Suprapubic skin (tissue), 4 donors: ENCODE data around the gene PAQR7. TPM values are rescaled to one million over a fixed set of nuclear protein-coding genes. Genes with fewer than 3 reads are reported as not detected.
A peak's percentile ranks its signal among the peaks of the same experiment; 100 is the strongest.
"Not testable (repeated sequence)": the region's sequence is repeated elsewhere in the genome, so short reads cannot be mapped to it uniquely, and the experiment has no call there.

Source experiments
- DNase-seq, 2 donors: peaks; one replicate each; pipeline ENCODE4 v3.0.0-alpha.2; 2019; ENCODE audit warnings: low spot score in 2 of 2
- H3K27ac ChIP-seq: fragments of 200-600 bp; sonication (generic); one replicate; pipeline ENCODE4 v1.5.1; 2019
- H3K27me3 ChIP-seq: fragments of 200-600 bp; sonication (generic); one replicate; pipeline ENCODE4 v1.5.1; 2019
- H3K36me3 ChIP-seq: fragments of 200-600 bp; sonication (generic); one replicate; pipeline ENCODE4 v1.5.1; 2019
- H3K4me1 ChIP-seq: fragments of 200-600 bp; sonication (generic); one replicate; pipeline ENCODE4 v1.5.1; 2019
- H3K4me3 ChIP-seq: fragments of 200-600 bp; sonication (generic); one replicate; pipeline ENCODE4 v1.5.1; 2019; ENCODE audit warnings: mild to moderate bottlenecking
- H3K9me3 ChIP-seq: fragments of 200-600 bp; sonication (generic); one replicate; pipeline ENCODE4 v1.5.1; 2019
- CTCF ChIP-seq, 2 donors: fragments of 200-600 bp in 1 of 2; fragments of 450-650 bp in 1 of 2; sonication (generic) in 1 of 2; IDR thresholded peaks; one replicate each; pipeline ENCODE4 v1.5.1; 2016 to 2019; ENCODE audit warnings: antibody characterized with exemption in 2 of 2, mild to moderate bottlenecking in 1 of 2, moderate library complexity in 1 of 2
- EP300 ChIP-seq: sonication (generic); formaldehyde crosslinking; IDR thresholded peaks from one replicate; pipeline ENCODE4 v1.6.1; 2017; ENCODE audit warnings: antibody characterized with exemption
- POLR2A ChIP-seq, 2 donors: fragments of 450-650 bp; IDR thresholded peaks; one replicate each; pipeline ENCODE4 v1.6.1; 2017; ENCODE audit warnings: antibody characterized with exemption in 2 of 2, mild to moderate bottlenecking in 2 of 2, moderate library complexity in 2 of 2
- POLR2AphosphoS5 ChIP-seq, 3 donors: sonication (generic); formaldehyde crosslinking; IDR thresholded peaks; one replicate each; pipeline ENCODE4 v1.6.1; 2017; ENCODE audit warnings: antibody characterized with exemption in 3 of 3
- WGBS: methylation state at CpG from one replicate; pipeline ENCODE4 v1.1.5; 2018; 5-methylcytosine and 5-hydroxymethylcytosine counted together
- total RNA-seq, 4 donors: library from RNA; depleted of rRNA; stranded (reverse); fragments of >200 nt; gene quantifications; one replicate each; pipeline ENCODE4 v1.1.0, GENCODE V29; 2016

PAQR7 gene
- total RNA-seq, 4 donors from 2014 or later = 14.3 to 20.9 (median 16.6) TPM

- Histone ChIP-seq H3K4me3 (no peak overlapping the region), H3K36me3 (no peaks in the 10 kb centered on the region), H3K9me3 (no peaks in the 10 kb centered on the region), H3K4me1 (no peaks in the 10 kb centered on the region), H3K27me3 (no peaks in the 10 kb centered on the region), H3K27ac (no peak overlapping the region)
- WGBS = 85% methylated on average over 3 of the region's 3 CpGs
- TF ChIP-seq CTCF (IDR thresholded peaks at IDR 0.05) (no peak), EP300 (no peak), POLR2AphosphoS5 (IDR thresholded peaks at IDR 0.05) (no peak), POLR2A (IDR thresholded peaks at IDR 0.05) (no peak)
- DNase-seq = no peak
Measured at GRCh38 chr1:25843483-25843882, 32.0 kb downstream of the PAQR7 start.

- H3K9me3 ChIP-seq, H3K4me1 ChIP-seq, H3K27me3 ChIP-seq, H3K27ac ChIP-seq, H3K4me3 ChIP-seq, H3K36me3 ChIP-seq, DNase-seq: not testable (repeated sequence)
- 94% methylated on average over 4 of the region's 4 CpGs for WGBS
Measured at GRCh38 chr1:25839808-25840207, 35.7 kb downstream of the PAQR7 start.

- 84% methylated on average over 1 of the region's 1 CpG for WGBS
- Histone ChIP-seq H3K27me3 (no peaks in the 10 kb centered on the region), H3K27ac (no peak overlapping the region)
Measured at GRCh38 chr1:25837262-25837875, 38.1 kb downstream of the PAQR7 start.

GRCh38 chr1:25836695-25837094 is 38.8 kb downstream of the PAQR7 start:
- Histone ChIP-seq H3K4me1 (peaks cover 6% of the 10 kb centered on the region), H3K4me3 (no peak overlapping the region), H3K36me3 (peaks cover 26% of the 10 kb centered on the region), H3K9me3 (no peaks in the 10 kb centered on the region), H3K27me3 (no peaks in the 10 kb centered on the region), H3K27ac (no peak overlapping the region)
- DNase-seq = no peak
- WGBS = 79% methylated on average over 3 of the region's 3 CpGs
- TF ChIP-seq POLR2AphosphoS5 (IDR thresholded peaks at IDR 0.05) = no peak
- no peak for TF ChIP-seq EP300
- TF ChIP-seq CTCF (IDR thresholded peaks at IDR 0.05) = no peak
- no peak for TF ChIP-seq POLR2A (IDR thresholded peaks at IDR 0.05)

More at GRCh38 chr1:25837262-25837875, 38.1 kb downstream of the PAQR7 start:
- Histone ChIP-seq H3K4me1 (peaks cover 3% of the 10 kb centered on the region), H3K36me3 (peaks cover 19% of the 10 kb centered on the region), H3K4me3 (no peak overlapping the region), H3K9me3 (no peaks in the 10 kb centered on the region)
- no peak for DNase-seq
- TF ChIP-seq POLR2AphosphoS5 (IDR thresholded peaks at IDR 0.05) = no peak
- TF ChIP-seq CTCF (IDR thresholded peaks at IDR 0.05) = peak in 1 of 2 donors; percentile 29
- no peak for TF ChIP-seq POLR2A (IDR thresholded peaks at IDR 0.05)
- TF ChIP-seq EP300 = no peak

GRCh38 chr1:25834894-25835293 is 40.6 kb downstream of the PAQR7 start:
- H3K36me3 ChIP-seq = peaks cover 44% of the 10 kb centered on the region

More at GRCh38 chr1:25834894-25835293, 40.6 kb downstream of the PAQR7 start:
- no peaks in the 10 kb centered on the region for H3K9me3 ChIP-seq
- H3K27me3 ChIP-seq = no peaks in the 10 kb centered on the region
- H3K4me1 ChIP-seq = peaks cover 6% of the 10 kb centered on the region
- no peak overlapping the region for H3K4me3 ChIP-seq
- no peak for TF ChIP-seq EP300
- no peak for TF ChIP-seq POLR2AphosphoS5 (IDR thresholded peaks at IDR 0.05)
- TF ChIP-seq CTCF (IDR thresholded peaks at IDR 0.05) = no peak
- TF ChIP-seq POLR2A (IDR thresholded peaks at IDR 0.05) = no peak
- no peak for DNase-seq
- WGBS = 64% methylated on average over 3 of the region's 3 CpGs
- no peak overlapping the region for H3K27ac ChIP-seq
